NCI-H774 (cell line): ENCODE results near the gene ANGPTL4.
"Not testable (repeated sequence)": the region's sequence is repeated elsewhere in the genome, so short reads cannot be mapped to it uniquely, and the experiment has no call there.

ENCODE experiments used
- DNase-seq: peaks from one replicate; lab custom pipeline; 2025; lab: John Stamatoyannopoulos, UW

ANGPTL4 gene

DNA sequence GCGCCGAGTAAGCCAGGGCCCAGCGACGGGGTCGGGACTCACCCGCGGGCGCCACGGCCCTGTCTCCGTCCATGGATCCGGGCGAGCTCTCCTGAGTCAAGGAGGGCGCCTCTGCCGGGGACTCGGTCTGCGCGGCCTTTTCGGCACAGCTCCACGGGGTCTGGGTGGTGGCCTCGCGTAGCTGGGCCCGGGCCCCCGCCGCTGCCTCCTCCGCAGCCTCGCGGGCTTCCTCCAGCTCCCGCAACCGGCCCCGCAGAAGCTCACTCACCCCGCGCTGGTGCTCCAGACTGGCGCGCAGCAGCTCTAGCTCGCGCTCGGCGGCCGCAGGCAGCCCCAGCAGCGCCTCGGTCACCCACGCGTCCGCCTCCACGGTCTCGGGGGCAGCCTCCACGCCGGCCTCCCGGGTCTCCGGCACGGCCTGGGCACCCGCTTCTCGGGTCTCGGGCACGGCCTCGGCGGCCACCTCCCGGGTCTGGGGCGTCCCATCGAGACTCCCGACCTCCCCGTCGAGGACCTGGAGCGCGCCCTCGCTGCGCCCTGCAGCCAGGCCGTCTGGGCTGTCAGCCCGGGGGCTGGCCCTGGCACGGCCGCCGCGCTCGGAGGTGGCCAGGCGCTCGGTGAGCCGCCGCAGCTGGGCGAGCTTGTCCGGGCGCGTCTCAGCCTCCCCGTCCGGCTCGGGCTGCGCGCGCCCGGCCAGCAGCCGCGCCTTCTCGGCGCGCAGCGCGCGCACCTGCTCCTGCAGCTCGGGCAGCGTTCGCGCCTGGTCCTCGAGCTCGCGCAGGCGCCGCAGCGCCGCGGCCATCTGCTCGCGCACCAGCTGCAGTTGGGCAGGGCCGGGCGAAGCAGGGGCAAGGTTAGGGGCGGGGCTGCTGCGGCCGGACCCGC lies 29.3 kb upstream of the ANGPTL4 start:
- DNase-seq = peak; percentile 89

DNA sequence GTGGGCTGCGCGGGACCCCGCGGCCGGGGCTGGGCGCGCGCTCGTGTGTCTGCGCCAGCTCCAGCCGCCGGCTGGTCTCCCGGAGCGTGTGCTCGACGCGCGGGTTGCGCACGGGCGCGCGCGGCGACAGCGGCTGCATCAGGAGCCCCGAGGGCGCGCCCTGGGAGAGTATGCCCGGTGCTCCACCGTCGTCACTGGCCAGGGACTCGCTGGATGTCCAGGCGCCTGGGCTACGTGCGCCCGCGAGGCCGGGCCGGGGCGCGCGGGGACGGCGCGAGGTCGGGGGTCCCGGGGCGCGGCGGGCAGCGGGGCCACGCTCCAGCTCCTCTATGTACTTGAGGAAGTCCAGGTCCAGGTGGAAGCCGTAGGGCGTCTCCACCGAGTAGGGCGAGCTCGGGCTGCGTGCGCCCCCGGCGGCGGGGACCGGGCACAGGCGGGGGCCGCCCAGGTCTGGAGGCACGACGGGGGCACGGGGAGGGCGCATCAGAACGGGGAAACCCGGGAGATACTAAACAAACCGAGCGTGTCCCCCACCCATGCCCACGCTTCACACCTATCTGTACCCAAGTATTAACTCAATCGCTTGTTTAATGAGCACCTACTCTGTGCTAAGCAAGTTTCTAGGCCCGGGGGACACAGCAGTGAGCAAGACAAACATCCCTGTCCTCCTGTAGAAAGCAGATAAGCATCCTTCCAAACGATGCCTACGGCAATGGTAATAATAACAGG lies 28.4 kb upstream of the ANGPTL4 start:
- peak; percentile 65 for DNase-seq

GRCh38 chr19:8336072-8336569 lies 27.8 kb upstream of the ANGPTL4 start:
- DNase-seq = no peak

DNA sequence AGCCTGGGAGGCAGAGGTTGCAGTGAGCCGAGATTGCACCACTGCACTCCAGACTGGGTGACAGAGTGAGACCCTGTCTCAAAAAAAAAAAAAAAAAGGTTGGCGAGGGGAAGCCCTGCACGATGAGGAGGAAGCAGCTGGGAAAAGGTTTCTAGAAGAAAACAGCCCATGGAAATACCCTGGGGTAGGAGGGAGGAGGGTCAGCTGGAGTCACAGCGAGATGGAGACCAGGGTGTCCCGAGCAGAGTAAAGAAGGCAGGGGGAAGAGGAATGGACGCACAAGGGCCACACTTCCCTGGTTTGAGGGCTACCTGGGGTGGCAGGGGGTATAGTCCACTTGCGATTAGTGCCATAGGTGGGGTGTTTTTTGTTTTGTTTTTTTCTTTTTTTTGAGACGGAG lies 27.3 kb upstream of the ANGPTL4 start:
- no peak for DNase-seq

DNA sequence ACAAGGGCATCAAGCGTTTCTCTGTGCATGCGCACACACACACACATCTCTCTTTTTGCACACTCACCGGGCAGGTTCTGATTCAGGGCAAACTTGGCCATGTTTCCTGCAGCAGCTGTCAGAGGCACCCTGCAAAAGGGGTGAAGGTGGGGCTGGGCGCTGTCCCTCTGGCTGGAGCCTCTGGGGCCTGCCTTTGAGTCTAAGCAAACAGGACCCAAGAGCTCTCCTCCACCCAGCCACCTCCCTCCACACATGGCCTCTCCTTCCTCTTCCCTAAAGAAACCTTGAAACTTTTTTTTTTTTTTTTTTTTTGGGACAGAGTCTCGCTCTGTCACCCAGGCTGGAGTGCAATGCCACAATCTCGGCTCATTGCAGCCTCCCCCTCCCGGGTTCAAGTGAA lies 26.2 kb upstream of the ANGPTL4 start:
- no peak for DNase-seq

DNA sequence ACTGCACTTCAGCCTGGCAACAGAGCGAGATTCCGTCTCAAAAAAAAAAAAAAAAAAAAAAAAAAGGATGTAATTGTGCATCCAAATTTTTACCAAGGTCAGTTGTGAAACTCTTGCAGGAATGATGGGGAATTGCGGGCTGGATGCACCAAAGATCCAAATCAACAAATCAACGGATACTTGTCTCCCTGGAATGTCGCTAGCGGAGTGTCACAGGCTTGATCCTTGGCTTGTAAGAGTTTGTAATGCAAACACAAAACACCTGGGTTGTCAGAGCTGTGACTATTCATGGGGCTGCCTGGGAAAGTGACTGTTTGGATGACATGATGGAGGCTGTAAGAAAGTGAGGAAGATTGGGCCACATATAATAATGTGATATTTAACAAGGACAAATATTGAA lies 25.1 kb upstream of the ANGPTL4 start:
- DNase-seq = no peak

DNA sequence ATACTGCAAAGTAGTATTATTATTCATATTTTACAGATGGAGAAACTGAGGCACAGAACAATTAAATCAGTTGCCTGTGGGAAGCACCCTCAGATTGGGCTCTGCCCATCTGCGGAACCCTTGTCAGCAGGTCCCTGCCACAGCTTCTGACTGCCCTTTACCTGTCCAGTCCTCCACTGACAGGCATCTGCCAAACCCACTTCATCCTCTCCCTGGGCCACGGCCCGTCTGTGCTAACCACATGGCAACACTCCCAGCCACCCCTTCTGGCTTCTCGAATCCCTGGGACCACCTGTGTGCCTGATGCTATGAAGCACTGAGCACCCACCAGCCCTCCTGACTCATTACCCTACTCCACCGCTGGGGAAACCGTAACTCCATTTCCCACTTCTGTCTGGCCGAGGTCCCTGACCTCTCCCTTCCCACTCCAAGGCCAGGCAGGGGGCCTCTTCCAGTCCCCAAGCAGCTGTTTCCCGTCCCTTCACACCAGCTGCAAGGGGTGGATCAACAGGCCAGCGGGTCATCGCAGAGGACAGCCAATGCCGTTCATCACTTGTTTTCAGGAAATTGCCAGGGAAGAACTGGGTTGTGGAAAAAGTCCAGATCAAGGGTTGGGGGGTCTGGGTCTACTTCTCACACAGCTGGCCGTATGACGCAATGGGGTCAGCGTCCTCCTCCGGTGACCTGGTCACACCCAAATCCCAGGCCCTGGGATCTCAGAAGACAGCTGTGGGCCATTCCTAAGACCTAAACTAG lies 23.4 kb upstream of the ANGPTL4 start:
- DNase-seq = no peak

- not testable (repeated sequence) for DNase-seq
Measured at GRCh38 chr19:8341504-8341903, 22.5 kb upstream of the ANGPTL4 start.

- DNase-seq = no peak
Measured at GRCh38 chr19:8342316-8342683, 21.7 kb upstream of the ANGPTL4 start.

GRCh38 chr19:8342684-8343482 lies 21.1 kb upstream of the ANGPTL4 start, which contains the start of gene KANK3:
Gene KANK3, minus strand, starts transcription at chr19:8343262. Its CDS starts 5,434 bp downstream, at chr19:8337828.
- peak; percentile 94 for DNase-seq

DNA sequence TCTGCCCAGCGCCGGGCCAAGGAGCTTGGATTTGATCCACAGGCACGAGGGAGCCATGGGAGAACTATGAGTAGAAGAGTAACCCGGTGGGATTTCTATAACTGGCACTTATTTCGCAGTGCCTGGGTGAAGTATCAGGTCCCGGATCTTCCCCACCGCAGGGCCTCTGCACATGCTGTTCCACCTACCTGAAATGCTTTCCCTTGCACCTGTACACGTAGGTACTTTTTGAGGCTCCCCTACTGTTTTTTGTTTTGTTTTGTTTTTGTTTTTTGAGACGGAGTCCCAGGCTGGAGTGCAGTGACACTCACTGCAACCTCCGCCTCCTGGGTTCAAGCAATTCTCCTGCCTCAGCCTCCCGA lies 20.5 kb upstream of the ANGPTL4 start:
- no peak for DNase-seq

GRCh38 chr19:8349629-8350372 lies 14.2 kb upstream of the ANGPTL4 start:
- not testable (repeated sequence) for DNase-seq

DNA sequence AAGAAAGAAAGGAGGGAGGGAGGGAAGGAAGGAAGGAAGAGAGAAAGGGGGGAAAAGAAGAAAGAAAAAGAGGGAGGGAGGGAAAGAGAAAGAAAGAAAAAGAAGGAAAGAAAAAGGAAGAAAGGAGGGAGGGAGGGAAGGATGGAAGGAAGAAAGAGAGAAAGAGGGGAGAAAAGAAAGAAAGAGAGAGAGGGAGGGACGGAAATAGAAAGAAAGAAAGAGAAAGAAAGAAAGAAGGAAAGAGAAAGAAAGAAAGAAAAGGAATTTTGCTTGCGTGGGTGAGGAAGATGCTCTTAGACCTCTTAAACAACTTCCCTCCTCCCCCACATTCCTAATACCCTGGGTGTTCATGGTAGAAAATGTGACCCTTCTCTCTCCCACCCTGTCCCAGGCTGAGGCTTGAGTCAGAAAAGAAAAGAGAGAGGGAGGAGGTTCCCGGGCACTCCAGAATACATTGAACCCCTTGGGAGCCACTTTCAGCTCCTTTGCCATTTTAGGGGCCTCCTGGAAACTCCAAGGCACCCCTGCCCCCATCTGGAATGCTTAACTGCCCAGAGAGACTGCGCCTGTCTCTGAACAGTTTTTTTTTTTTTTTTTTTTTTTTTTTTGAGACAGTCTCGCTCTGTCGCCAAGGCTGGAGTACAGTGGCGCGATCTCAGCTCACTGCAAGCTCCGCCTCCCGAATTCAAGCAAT lies 11.7 kb upstream of the ANGPTL4 start:
- DNase-seq = no peak

GRCh38 chr19:8352845-8353244 lies 11.1 kb upstream of the ANGPTL4 start:
- not testable (repeated sequence) for DNase-seq

- DNase-seq = no peak
Measured at GRCh38 chr19:8355631-8356402, 8.1 kb upstream of the ANGPTL4 start.

DNA sequence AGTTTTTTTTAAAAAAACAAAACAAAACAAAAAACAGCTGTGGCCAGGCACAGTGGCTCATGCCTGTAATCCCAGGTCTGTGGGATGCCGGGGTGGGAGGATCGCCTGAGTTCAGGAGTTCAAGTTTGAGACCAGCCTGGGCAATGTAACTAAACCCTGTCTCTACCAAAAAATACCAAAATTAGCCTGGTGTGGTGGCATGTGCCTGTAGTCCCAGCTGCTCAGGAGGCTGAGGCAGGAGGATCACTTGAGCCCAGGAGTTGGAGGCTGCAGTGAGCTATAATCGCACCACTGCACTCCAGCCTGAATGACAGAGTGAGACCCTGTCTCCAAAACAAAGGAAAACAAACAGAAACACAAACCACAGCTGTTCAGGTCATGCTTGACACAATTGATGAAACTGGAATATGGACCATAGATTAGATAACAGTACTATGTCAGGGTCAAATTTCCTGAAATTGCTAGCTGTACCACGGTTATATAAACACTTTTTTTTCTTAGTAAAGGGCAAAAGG lies 6.9 kb upstream of the ANGPTL4 start:
- DNase-seq = no peak

- DNase-seq = no peak
Measured at GRCh38 chr19:8358948-8359347, 5.0 kb upstream of the ANGPTL4 start.

DNA sequence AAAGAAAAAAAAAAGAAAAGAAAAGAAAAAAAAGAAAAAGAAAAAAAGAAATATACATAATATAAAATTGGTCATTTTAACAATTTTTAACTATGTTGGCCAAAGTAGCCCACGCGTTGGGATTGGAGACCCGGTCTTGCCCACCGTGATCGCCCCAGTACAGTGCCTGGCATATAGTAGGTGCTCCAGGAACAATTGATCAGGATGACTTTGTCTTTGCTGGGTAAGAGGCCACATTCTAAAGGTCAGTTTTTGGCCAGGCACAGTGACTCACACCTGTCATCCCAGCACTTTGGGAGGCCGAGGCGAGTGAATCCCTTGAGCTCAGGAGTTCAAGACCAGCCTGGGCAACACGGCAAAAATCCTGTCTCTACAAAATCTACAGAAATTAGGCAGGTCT lies 3.8 kb upstream of the ANGPTL4 start:
- no peak for DNase-seq
